Measurements from ENCODE around the gene ABHD8. TPM values are rescaled to one million over a fixed set of nuclear protein-coding genes. Genes with fewer than 3 reads are reported as not detected.

The ABHD8 gene
- total RNA-seq, 2 experiments from 2014 or later: 10.1 to 10.7 TPM

DNA sequence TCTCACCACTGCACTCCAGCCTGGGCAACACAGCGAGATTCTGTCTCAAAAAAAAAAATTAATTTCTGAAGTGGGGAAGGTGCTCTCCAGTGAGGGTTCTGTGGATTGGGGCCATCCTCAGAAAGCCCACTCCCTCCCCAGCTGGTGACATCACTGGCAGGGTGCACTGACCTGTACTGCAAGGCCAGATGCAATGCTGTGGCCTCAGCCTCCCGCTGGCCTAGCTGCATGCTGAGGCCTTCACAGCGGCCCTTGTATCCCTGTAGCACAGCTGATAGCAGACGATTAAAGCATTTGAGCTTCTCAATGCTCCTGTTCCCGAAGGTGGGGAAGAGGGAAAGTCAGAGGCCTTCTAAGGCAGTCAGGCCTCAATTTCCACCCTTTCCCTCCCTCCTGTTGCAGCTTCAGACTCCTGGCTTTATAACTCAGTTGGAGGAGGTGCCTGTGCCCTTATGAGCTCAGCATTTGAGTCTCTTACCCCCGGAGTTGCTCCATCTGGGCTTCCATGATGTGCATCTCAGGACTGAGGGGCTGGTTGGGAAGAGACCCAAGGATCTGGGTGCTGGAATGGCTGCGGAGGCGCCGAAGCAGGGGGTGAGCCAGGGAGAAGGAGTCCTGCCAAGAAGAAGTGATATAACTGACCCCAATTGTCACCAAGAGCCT is 44.0 kb downstream of the ABHD8 start:
- H3K27ac Mint-ChIP-seq: no peak overlapping the region
- CTCF ChIA-PET: interaction anchor here (0.6 to 12.2 kb wide), 10 partner anchors 8 to 191 kb away, joined by 3 to 132 read pairs (median 10); partner anchors contain the start of genes ANKLE1 and BABAM1
- ATAC-seq (no peak), DNase-seq (no peak)
- no peaks in the 10 kb centered on the region for H3K9me3 Mint-ChIP-seq (ENCODE audit: low read depth)
- H3K4me3 Mint-ChIP-seq: no peak overlapping the region
- peaks cover 6% of the 10 kb centered on the region for H3K4me1 Mint-ChIP-seq
- H3K27me3 Mint-ChIP-seq: no peaks in the 10 kb centered on the region
- H3K36me3 Mint-ChIP-seq: no peaks in the 10 kb centered on the region

- H3K27ac Mint-ChIP-seq: no peak overlapping the region
- H3K9me3 Mint-ChIP-seq (ENCODE audit: low read depth): no peaks in the 10 kb centered on the region
- no peaks in the 10 kb centered on the region for H3K36me3 Mint-ChIP-seq
- DNase-seq (no peak), ATAC-seq (no peak)
- peaks cover 6% of the 10 kb centered on the region for H3K4me1 Mint-ChIP-seq
- H3K27me3 Mint-ChIP-seq: no peaks in the 10 kb centered on the region
- CTCF ChIA-PET: interaction anchor here (1.1 to 1.3 kb wide), 2 partner anchors 26 to 36 kb away, joined by 3 to 5 read pairs; partner anchors contain the start of gene ANKLE1
- no peak overlapping the region for H3K4me3 Mint-ChIP-seq
Measured at GRCh38 chr19:17256130-17256529, 47.1 kb downstream of the ABHD8 start.

GRCh38 chr19:17255150-17255621 is 48.0 kb downstream of the ABHD8 start:
- CTCF ChIA-PET: interaction anchor here (0.9 to 1.4 kb wide), 4 partner anchors 9 to 37 kb away, joined by 3 to 5 read pairs (median 3); partner anchors contain the start of genes ANKLE1 and USHBP1
- no peak for ATAC-seq
- Mint-ChIP-seq H3K27me3 (no peaks in the 10 kb centered on the region), H3K4me1 (no peaks in the 10 kb centered on the region), H3K36me3 (no peaks in the 10 kb centered on the region), H3K4me3 (no peak overlapping the region), H3K27ac (no peak overlapping the region), H3K9me3 (ENCODE audit: low read depth) (no peaks in the 10 kb centered on the region)
- no peak for DNase-seq

DNA sequence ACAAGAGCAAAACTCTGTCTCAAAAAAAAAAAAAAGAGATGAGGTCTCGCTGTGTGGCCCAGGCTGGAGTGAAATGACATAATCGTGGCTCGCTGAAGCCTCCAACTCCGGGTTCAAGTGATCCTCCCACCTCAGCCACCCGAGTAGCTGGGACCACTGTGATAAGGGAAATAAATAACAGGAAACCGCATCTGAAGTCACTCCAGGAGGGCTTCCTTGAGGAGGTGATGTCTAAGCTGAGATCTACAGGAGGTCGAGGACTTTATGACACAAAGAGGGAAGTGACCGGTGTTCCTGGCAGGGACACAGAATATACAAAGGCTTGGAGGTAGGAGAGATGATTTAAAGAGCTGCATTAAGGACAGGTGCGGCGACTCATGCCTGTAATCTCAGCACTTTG is 48.6 kb downstream of the ABHD8 start:
- H3K36me3 Mint-ChIP-seq: no peaks in the 10 kb centered on the region
- H3K4me1 Mint-ChIP-seq: no peaks in the 10 kb centered on the region
- no peak for DNase-seq
- no peaks in the 10 kb centered on the region for H3K27me3 Mint-ChIP-seq
- no peak overlapping the region for H3K4me3 Mint-ChIP-seq
- H3K27ac Mint-ChIP-seq: no peak overlapping the region
- H3K9me3 Mint-ChIP-seq (ENCODE audit: low read depth): no peaks in the 10 kb centered on the region
- CTCF ChIA-PET: interaction anchor here (0.9 to 1.4 kb wide), 2 partner anchors 9 to 12 kb away, joined by 3 read pairs; partner anchors contain the start of gene USHBP1
- no peak for ATAC-seq

- DNase-seq (no peak), ATAC-seq (no peak)
- CTCF ChIA-PET: interaction anchor here (1.1 to 3.0 kb wide), 3 partner anchors 10 to 32 kb away, joined by 3 to 23 read pairs (median 3); partner anchors contain the start of gene ANKLE1
- Mint-ChIP-seq H3K27ac (no peak overlapping the region), H3K27me3 (peaks cover 13% of the 10 kb centered on the region), H3K4me3 (no peak overlapping the region), H3K36me3 (no peaks in the 10 kb centered on the region), H3K9me3 (ENCODE audit: low read depth) (no peaks in the 10 kb centered on the region), H3K4me1 (peaks cover 7% of the 10 kb centered on the region)
Measured at GRCh38 chr19:17249887-17250548, 53.2 kb downstream of the ABHD8 start.

DNA sequence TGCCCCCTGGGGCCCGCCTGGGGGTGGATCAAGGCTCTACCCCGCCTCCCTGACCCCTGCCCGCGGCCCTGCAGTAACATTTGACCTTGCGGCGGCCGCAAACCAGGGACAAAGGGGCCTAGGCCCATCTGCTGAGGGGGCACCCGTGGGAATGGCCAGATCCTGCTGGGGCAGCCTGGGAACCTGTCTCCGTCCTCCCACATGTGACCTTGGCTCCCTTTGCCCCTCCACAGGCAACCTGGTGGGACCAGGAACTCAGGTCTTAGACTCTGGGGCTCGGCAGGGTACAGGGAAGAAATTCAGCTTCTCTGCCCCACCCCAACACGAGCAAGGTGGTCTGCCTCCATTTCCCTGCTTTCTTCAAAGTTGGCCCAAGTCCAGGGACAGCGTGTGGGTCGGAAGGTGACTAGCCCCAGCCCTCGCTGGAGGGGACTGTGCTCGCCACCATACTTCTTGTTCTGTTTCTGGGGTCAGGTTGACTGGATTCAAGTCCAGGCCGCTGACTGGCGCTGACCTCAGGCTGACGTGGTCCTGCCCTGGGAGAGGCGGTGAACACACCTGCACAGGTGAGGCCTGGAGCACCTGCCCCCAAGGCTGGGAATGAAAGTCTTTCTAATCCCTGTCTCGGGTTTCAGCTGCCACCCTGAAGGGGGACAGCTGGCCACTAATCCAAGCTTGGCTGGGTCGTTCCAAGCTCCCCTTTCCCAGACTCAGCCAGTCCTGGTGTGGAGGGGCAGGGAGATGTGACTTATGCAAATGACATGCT is 55.0 kb downstream of the ABHD8 start:
- H3K9me3 Mint-ChIP-seq (ENCODE audit: low read depth): no peaks in the 10 kb centered on the region
- ATAC-seq: no peak
- CTCF ChIA-PET: interaction anchor here (0.6 to 3.0 kb wide), 2 partner anchors 12 to 98 kb away, joined by 4 to 23 read pairs; no protein-coding TSS in a partner anchor

GRCh38 chr19:17246681-17247425 is 56.4 kb downstream of the ABHD8 start:
- CTCF ChIA-PET: no interaction called here
- H3K36me3 Mint-ChIP-seq: no peaks in the 10 kb centered on the region
- peaks cover 7% of the 10 kb centered on the region for H3K4me1 Mint-ChIP-seq
- no peak overlapping the region for H3K27ac Mint-ChIP-seq
- H3K9me3 Mint-ChIP-seq (ENCODE audit: low read depth): no peaks in the 10 kb centered on the region
- ATAC-seq: no peak
- no peak for DNase-seq
- H3K4me3 Mint-ChIP-seq: peak overlapping the region; percentile 74
- peaks cover 22% of the 10 kb centered on the region for H3K27me3 Mint-ChIP-seq

More for the DNA sequence above, 55.0 kb downstream of the ABHD8 start:
- H3K36me3 Mint-ChIP-seq: no peaks in the 10 kb centered on the region
- DNase-seq: no peak
- no peak overlapping the region for H3K4me3 Mint-ChIP-seq
- peaks cover 22% of the 10 kb centered on the region for H3K27me3 Mint-ChIP-seq
- H3K4me1 Mint-ChIP-seq: peaks cover 7% of the 10 kb centered on the region
- no peak overlapping the region for H3K27ac Mint-ChIP-seq

- H3K4me1 Mint-ChIP-seq: peaks cover 7% of the 10 kb centered on the region
- no peaks in the 10 kb centered on the region for H3K9me3 Mint-ChIP-seq (ENCODE audit: low read depth)
- ATAC-seq (peak; percentile 4), DNase-seq (no peak)
- H3K36me3 Mint-ChIP-seq: no peaks in the 10 kb centered on the region
- H3K27me3 Mint-ChIP-seq: peaks cover 22% of the 10 kb centered on the region
- H3K4me3 Mint-ChIP-seq: peak within 1 kb of the TSS; percentile 74
- H3K27ac Mint-ChIP-seq: peak within 1 kb of the TSS; percentile 54
- CTCF ChIA-PET: no interaction called here
Measured at GRCh38 chr19:17245535-17245984, 57.7 kb downstream of the ABHD8 start, which contains the start of gene NR2F6. TSS of gene NR2F6 (minus strand) at chr19:17245919. CDS start at chr19:17245220, 699 bp downstream.

DNA sequence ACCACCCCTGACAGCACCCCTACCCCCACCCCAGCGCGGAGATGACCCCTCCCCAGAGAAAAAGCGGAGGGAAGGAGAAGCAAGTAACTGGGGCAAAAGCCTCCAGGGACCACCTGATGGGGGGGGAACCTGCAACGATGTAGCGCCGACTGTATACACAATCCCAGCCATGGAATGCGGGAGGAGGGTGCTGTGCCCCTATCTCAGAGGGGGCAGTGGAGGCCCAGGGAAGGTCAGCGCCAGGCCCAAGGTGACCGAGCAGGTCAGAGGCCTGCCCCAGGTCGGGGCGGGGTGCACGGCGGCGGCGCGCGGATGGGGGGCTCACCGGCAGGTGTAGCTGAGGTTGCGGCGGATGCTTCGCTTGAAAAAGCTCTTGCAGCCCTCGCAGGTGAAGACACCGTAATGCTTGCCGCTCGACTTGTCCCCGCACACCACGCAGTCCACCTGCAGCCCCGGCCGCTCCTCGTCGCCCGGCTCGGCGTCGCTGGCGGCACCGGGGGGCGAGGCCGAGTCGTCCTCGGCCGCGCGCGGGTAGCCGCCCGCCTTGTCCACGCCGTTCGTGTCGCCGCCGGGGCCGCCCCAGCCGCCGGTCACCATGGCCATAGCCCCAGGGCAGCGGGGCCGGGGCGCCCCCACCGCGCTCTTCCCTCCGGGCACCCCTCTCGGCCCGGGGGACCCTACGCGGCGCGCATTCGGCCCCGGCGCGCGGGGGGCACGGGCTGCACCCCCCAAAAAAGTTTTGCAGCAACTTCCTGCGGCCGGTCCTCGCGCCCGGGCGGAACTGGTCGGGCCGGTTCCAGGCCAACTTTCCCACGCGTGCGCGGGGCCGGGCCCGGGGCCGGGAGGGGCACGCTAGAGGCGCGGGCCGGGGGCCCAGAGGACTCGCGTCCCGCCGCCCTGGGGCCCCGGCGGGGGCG is 58.3 kb downstream of the ABHD8 start:
- Mint-ChIP-seq H3K9me3 (ENCODE audit: low read depth) (no peaks in the 10 kb centered on the region), H3K4me1 (peaks cover 7% of the 10 kb centered on the region), H3K36me3 (no peaks in the 10 kb centered on the region), H3K27ac (no peak overlapping the region), H3K27me3 (peaks cover 22% of the 10 kb centered on the region), H3K4me3 (peak overlapping the region; percentile 9)
- DNase-seq: no peak
- CTCF ChIA-PET: interaction anchor here (0.7 to 1.0 kb wide), 2 partner anchors 19 to 75 kb away, joined by 3 read pairs; partner anchors contain the start of gene OCEL1
- no peak for ATAC-seq

DNA sequence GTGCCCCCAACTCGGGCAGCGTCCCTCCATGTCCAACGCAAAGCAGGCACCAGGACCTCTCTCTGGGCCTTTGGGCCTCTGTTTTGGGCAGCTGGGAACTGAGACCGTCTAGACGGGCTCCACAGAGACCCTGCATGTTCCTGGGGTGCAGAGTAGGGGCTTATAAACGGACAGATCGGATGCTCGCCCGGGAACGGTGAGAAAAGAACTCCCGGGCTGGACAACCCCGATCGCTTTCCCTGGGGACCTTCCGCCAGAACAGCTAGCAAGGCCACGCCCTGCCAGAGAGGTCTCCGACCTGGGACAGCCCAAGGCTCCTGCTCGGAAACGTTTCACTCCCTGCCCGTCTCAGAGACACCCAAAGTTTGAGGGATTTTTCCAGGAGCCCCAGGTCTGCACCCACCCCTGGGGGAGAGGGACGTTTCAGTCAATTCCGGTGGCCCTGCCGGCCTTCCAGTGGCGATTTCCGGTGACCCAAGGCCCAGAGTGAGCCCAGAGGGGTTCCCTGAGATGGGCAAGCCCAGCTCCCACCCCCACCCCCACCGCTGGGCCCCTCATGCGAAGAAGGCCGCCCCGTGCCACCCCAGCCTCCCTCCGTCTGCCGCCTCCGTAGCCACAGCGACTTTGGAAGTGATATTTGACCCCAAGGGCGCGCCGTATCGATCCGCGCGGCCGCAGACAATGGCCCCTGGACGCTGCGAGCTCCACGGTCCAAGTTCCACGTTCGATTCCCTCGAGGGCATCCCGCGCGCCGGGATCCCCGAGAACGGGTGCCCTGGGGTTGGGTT is 59.2 kb downstream of the ABHD8 start:
- peaks cover 7% of the 10 kb centered on the region for H3K4me1 Mint-ChIP-seq
- H3K9me3 Mint-ChIP-seq (ENCODE audit: low read depth): no peaks in the 10 kb centered on the region
- H3K27me3 Mint-ChIP-seq: peaks cover 22% of the 10 kb centered on the region
- H3K36me3 Mint-ChIP-seq: no peaks in the 10 kb centered on the region
- CTCF ChIA-PET: interaction anchor here (1.0 to 2.0 kb wide), 2 partner anchors 16 to 75 kb away, joined by 3 to 10 read pairs; no protein-coding TSS in a partner anchor
- H3K27ac Mint-ChIP-seq: no peak overlapping the region
- ATAC-seq: no peak
- no peak for DNase-seq
- peak overlapping the region; percentile 9 for H3K4me3 Mint-ChIP-seq

- peaks cover 7% of the 10 kb centered on the region for H3K4me1 Mint-ChIP-seq
- peaks cover 22% of the 10 kb centered on the region for H3K27me3 Mint-ChIP-seq
- no peak overlapping the region for H3K4me3 Mint-ChIP-seq
- no peak for DNase-seq
- no peaks in the 10 kb centered on the region for H3K9me3 Mint-ChIP-seq (ENCODE audit: low read depth)
- ATAC-seq: no peak
- CTCF ChIA-PET: interaction anchor here (1.0 to 2.0 kb wide), 2 partner anchors 10 to 17 kb away, joined by 5 to 10 read pairs; no protein-coding TSS in a partner anchor
- H3K27ac Mint-ChIP-seq: no peak overlapping the region
- H3K36me3 Mint-ChIP-seq: no peaks in the 10 kb centered on the region
Measured at GRCh38 chr19:17243211-17243829, 59.9 kb downstream of the ABHD8 start.
